Measurements from ENCODE around the gene PRR20E. TPM values are rescaled to one million over a fixed set of nuclear protein-coding genes. Genes with fewer than 3 reads are reported as not detected.
"Not testable (repeated sequence)": the region's sequence is repeated elsewhere in the genome, so short reads cannot be mapped to it uniquely, and the experiment has no call there.

Gene PRR20E
- total RNA-seq, 4 donors from 2014 or later: not detected

GRCh38 chr13:57138988-57139387, 28.0 kb upstream of the PRR20E start:
- Histone ChIP-seq H3K27me3 (no peaks in the 10 kb centered on the region), H3K4me1 (no peaks in the 10 kb centered on the region), H3K9me3 (no peaks in the 10 kb centered on the region), H3K27ac (no peak overlapping the region), H3K4me3 (replicated peaks in 1 of 3) (no peak overlapping the region), H3K36me3 (no peaks in the 10 kb centered on the region)
- DNase-seq: no peak
- intact Hi-C loops (cut with DNase I): no loop called here
- WGBS, 2 donors: 89 to 94% methylated on average over 5 of the region's 5 CpGs
- TF ChIP-seq, protein P1, sequence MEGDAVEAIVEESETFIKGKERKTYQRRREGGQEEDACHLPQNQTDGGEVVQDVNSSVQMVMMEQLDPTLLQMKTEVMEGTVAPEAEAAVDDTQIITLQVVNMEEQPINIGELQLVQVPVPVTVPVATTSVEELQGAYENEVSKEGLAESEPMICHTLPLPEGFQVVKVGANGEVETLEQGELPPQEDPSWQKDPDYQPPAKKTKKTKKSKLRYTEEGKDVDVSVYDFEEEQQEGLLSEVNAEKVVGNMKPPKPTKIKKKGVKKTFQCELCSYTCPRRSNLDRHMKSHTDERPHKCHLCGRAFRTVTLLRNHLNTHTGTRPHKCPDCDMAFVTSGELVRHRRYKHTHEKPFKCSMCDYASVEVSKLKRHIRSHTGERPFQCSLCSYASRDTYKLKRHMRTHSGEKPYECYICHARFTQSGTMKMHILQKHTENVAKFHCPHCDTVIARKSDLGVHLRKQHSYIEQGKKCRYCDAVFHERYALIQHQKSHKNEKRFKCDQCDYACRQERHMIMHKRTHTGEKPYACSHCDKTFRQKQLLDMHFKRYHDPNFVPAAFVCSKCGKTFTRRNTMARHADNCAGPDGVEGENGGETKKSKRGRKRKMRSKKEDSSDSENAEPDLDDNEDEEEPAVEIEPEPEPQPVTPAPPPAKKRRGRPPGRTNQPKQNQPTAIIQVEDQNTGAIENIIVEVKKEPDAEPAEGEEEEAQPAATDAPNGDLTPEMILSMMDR (IDR thresholded peaks at IDR 0.05): no peak
- TF ChIP-seq POLR2A (IDR thresholded peaks at IDR 0.05): no peak

DNA sequence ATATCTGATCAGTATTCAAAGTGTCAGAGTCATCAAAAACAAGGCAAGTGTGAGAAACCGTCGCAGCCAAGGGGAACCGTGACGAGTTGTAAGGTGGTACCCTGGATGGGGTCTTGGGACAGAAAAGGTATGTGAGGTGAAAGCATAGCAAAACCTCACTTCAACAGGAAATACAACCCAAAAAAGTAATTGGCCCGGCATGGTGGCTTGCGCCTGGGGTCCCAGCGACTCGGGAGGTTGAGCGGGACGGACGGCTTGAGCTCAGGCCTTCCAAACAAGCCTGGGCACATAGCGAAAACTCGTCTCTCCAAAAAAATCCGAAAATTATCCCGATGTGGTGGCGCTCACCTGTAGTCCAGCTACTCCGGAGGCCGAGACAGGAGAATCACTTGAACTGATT, 27.2 kb upstream of the PRR20E start:
- H3K4me1 ChIP-seq; H3K9me3 ChIP-seq; H3K27me3 ChIP-seq; DNase-seq; H3K27ac ChIP-seq; H3K4me3 ChIP-seq (replicated peaks in 1 of 3); H3K36me3 ChIP-seq; intact Hi-C loops (cut with DNase I): not testable (repeated sequence)
- 89% methylated on average over 6 of the region's 18 CpGs; no CpG with 5 or more reads in 1 of the 2 donors for WGBS, 2 donors

- DNase-seq; H3K27me3 ChIP-seq; H3K4me1 ChIP-seq; H3K9me3 ChIP-seq; H3K4me3 ChIP-seq (replicated peaks in 1 of 3); H3K27ac ChIP-seq; intact Hi-C loops (cut with DNase I); H3K36me3 ChIP-seq: not testable (repeated sequence)
- 94 to 99% methylated on average over 11 to 12 of the region's 34 CpGs for WGBS, 2 donors
Observed at GRCh38 chr13:57140235-57140968, 26.6 kb upstream of the PRR20E start, which contains the start of gene PRR20A. Gene PRR20A (plus strand): TSS chr13:57140918. CDS start chr13:57141305, 387 bp downstream.

DNA sequence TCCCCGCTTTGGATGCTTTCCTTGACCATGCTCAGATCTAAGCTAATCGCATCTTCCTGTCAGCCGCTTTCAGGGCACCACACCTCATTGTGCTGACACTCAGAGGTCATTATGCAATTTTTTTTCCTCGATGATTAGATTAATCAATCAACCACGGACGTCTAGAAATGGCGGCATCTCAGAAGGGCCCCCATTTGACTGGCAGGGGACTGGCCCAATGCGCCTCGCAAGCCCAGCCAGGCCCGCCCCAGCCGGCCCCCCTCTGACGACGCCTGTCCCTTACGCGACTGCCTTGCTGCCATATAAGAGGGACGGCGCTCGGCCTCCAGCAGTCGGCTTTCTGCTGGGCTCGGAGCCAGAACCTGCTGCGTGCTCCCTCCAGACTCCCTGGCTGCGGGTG, 19.8 kb upstream of the PRR20E start, which contains the start of gene PRR20B:
Gene PRR20B (plus strand): TSS at position 301 of the 400 bp plus-strand sequence. CDS start 387 bp downstream, outside the sequence.
- DNase-seq; H3K9me3 ChIP-seq; H3K27ac ChIP-seq; H3K4me3 ChIP-seq (replicated peaks in 1 of 3); intact Hi-C loops (cut with DNase I); H3K4me1 ChIP-seq; H3K36me3 ChIP-seq; H3K27me3 ChIP-seq: not testable (repeated sequence)
- no CpG with 5 or more reads among the region's 22 CpGs for WGBS, 2 donors

- intact Hi-C loops (cut with DNase I); H3K27ac ChIP-seq; DNase-seq; H3K4me1 ChIP-seq; H3K4me3 ChIP-seq (replicated peaks in 1 of 3); H3K27me3 ChIP-seq; H3K9me3 ChIP-seq; H3K36me3 ChIP-seq: not testable (repeated sequence)
- WGBS, 2 donors: 94 to 96% methylated on average over 9 to 10 of the region's 14 CpGs
Observed at GRCh38 chr13:57148106-57148505, 18.9 kb upstream of the PRR20E start.

GRCh38 chr13:57153761-57154160, 13.2 kb upstream of the PRR20E start, which contains the start of gene PRR20C:
Gene PRR20C (plus strand): TSS chr13:57154061. CDS start chr13:57154448, 387 bp downstream.
- H3K4me3 ChIP-seq (replicated peaks in 1 of 3); DNase-seq; H3K9me3 ChIP-seq; intact Hi-C loops (cut with DNase I); H3K27me3 ChIP-seq; H3K4me1 ChIP-seq; H3K36me3 ChIP-seq; H3K27ac ChIP-seq: not testable (repeated sequence)
- no CpG with 5 or more reads among the region's 22 CpGs for WGBS, 2 donors

DNA sequence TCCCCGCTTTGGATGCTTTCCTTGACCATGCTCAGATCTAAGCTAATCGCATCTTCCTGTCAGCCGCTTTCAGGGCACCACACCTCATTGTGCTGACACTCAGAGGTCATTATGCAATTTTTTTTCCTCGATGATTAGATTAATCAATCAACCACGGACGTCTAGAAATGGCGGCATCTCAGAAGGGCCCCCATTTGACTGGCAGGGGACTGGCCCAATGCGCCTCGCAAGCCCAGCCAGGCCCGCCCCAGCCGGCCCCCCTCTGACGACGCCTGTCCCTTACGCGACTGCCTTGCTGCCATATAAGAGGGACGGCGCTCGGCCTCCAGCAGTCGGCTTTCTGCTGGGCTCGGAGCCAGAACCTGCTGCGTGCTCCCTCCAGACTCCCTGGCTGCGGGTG, 6.7 kb upstream of the PRR20E start, which contains the start of gene PRR20D:
Gene PRR20D (plus strand): TSS at position 301 of the 400 bp plus-strand sequence. CDS start 387 bp downstream, outside the sequence.
- H3K27ac ChIP-seq; H3K36me3 ChIP-seq; H3K4me3 ChIP-seq (replicated peaks in 1 of 3); H3K9me3 ChIP-seq; H3K27me3 ChIP-seq; DNase-seq; intact Hi-C loops (cut with DNase I); H3K4me1 ChIP-seq: not testable (repeated sequence)
- no CpG with 5 or more reads among the region's 22 CpGs for WGBS, 2 donors

- Histone ChIP-seq H3K4me1 (no peaks in the 10 kb centered on the region), H3K4me3 (replicated peaks in 1 of 3) (no peak overlapping the region), H3K9me3 (no peaks in the 10 kb centered on the region), H3K27ac (no peak overlapping the region), H3K27me3 (no peaks in the 10 kb centered on the region), H3K36me3 (no peaks in the 10 kb centered on the region)
- TF ChIP-seq, protein P1 (IDR thresholded peaks at IDR 0.05): no peak
- TF ChIP-seq POLR2A (IDR thresholded peaks at IDR 0.05): no peak
- intact Hi-C loops (cut with DNase I): no loop called here
- WGBS, 2 donors: 78 to 84% methylated on average over 1 of the region's 1 CpG
- no peak for DNase-seq
Observed at GRCh38 chr13:57191667-57192066, 24.7 kb downstream of the PRR20E start.
